Measurements from ENCODE around the gene RPL36AL. TPM values are rescaled to one million over a fixed set of nuclear protein-coding genes. Genes with fewer than 3 reads are reported as not detected.
"Not testable (repeated sequence)": the region's sequence is repeated elsewhere in the genome, so short reads cannot be mapped to it uniquely, and the experiment has no call there.

RPL36AL gene
- total RNA-seq, 2 donors from 2014 or later = 197 to 198 TPM

- peak overlapping the region in 1 of 2 donors; percentile 3 for H3K9ac ChIP-seq (ENCODE audit: low read depth in 2 of 2, low read length in 2 of 2)
- TF ChIP-seq, protein P1, sequence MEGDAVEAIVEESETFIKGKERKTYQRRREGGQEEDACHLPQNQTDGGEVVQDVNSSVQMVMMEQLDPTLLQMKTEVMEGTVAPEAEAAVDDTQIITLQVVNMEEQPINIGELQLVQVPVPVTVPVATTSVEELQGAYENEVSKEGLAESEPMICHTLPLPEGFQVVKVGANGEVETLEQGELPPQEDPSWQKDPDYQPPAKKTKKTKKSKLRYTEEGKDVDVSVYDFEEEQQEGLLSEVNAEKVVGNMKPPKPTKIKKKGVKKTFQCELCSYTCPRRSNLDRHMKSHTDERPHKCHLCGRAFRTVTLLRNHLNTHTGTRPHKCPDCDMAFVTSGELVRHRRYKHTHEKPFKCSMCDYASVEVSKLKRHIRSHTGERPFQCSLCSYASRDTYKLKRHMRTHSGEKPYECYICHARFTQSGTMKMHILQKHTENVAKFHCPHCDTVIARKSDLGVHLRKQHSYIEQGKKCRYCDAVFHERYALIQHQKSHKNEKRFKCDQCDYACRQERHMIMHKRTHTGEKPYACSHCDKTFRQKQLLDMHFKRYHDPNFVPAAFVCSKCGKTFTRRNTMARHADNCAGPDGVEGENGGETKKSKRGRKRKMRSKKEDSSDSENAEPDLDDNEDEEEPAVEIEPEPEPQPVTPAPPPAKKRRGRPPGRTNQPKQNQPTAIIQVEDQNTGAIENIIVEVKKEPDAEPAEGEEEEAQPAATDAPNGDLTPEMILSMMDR (IDR thresholded peaks at IDR 0.05) = peak; percentile 80
- peak overlapping the region; percentile 88 for H3K27ac ChIP-seq
- no peaks in the 10 kb centered on the region for H3K27me3 ChIP-seq
- intact Hi-C loops (cut with DNase I) = loop anchor here (5.0 kb wide), 1 partner anchor 35 kb away; the partner anchor contains the start of genes MGAT2 and RPL36AL
- H3K9me3 ChIP-seq = no peaks in the 10 kb centered on the region
- H3K4me3 ChIP-seq = no peak overlapping the region
- no peaks in the 10 kb centered on the region for H3K4me1 ChIP-seq
- H3K36me3 ChIP-seq = no peaks in the 10 kb centered on the region
- peak; percentile 40 for DNase-seq
Measured at GRCh38 chr14:49586673-49587460, 33.6 kb downstream of the RPL36AL start.

- no peaks in the 10 kb centered on the region for H3K9me3 ChIP-seq
- TF ChIP-seq, protein P1 (IDR thresholded peaks at IDR 0.05) = no peak
- intact Hi-C loops (cut with DNase I) = loop anchor here (5.0 kb wide), 1 partner anchor 36 kb away; the partner anchor contains the start of genes MGAT2 and RPL36AL
- peak within 1 kb of the TSS; percentile 74 to 89 for H3K9ac ChIP-seq (ENCODE audit: low read depth in 2 of 2, low read length in 2 of 2)
- H3K27ac ChIP-seq = peak within 1 kb of the TSS; percentile 88
- peak; percentile 98 for DNase-seq
- peak within 1 kb of the TSS; percentile 66 for H3K4me3 ChIP-seq
- no peaks in the 10 kb centered on the region for H3K36me3 ChIP-seq
- H3K27me3 ChIP-seq = no peaks in the 10 kb centered on the region
- H3K4me1 ChIP-seq = no peaks in the 10 kb centered on the region
Measured at GRCh38 chr14:49585803-49586672, 34.4 kb downstream of the RPL36AL start, which contains the start of gene RPS29. Gene RPS29, minus strand, starts transcription at chr14:49586380. Its CDS starts 34 bp downstream, at chr14:49586346.

DNA sequence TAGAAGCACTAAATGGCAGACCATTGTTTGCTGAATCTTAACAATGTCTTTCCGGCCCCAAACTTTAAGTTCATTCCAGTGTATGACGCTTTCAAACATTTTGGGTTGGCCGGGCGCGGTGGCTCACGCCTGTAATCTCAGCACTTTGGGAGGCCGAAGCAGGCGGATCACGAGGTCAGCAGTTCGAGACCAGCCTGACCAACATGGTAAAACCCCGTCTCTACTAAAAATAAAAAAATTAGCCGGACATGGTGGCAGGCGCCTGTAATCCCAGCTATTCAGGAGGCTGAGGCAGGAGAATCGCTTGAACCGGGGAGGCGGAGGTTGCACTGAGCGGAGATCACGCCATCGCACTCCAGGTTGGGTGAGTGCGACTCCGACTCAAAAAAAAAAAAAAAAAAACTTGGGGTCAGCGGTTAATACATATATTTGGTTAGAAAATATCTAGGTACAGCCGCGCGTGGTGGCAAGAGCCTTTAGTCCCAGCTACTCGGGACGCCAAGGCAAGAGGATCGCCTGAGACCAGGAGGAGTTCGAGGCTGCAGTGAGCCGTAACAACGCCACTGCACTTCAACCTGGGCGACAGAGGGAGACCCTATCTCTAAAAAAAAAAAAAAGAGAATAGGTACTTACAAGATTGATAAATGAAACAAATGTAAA, 35.3 kb downstream of the RPL36AL start:
- H3K9me3 ChIP-seq, H3K27me3 ChIP-seq, H3K36me3 ChIP-seq, DNase-seq, H3K4me1 ChIP-seq: not testable (repeated sequence)
- Histone ChIP-seq H3K4me3 (peak overlapping the region; percentile 66), H3K9ac (ENCODE audit: low read depth in 2 of 2, low read length in 2 of 2) (peak overlapping the region; percentile 74 to 89), H3K27ac (peak overlapping the region; percentile 88)
- intact Hi-C loops (cut with DNase I) = loop anchor here (5.0 kb wide), 1 partner anchor 37 kb away; the partner anchor contains the start of genes MGAT2 and RPL36AL

DNA sequence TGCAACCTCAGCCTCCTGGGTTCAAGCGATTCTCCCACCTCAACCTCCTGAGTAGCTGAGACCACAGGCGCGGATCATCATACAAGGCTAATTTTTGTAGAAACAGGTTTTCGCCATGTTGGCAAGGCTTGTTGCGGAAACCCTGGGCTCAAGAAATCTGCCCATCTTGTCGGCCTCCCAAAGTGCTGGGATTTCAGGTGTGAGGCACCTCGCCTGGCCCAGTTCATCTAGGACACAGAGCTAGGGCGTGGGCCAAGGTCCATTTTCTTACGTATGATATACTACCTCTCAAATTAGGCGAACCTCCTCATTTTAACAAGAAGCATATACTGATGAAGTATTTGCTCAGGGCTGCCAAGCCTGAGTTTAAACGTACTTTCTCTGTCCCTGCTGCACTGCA, 36.4 kb downstream of the RPL36AL start:
- Histone ChIP-seq H3K36me3 (no peaks in the 10 kb centered on the region), H3K4me3 (peak overlapping the region; percentile 66), H3K27ac (no peak overlapping the region), H3K4me1 (no peaks in the 10 kb centered on the region), H3K9me3 (no peaks in the 10 kb centered on the region), H3K9ac (ENCODE audit: low read depth in 2 of 2, low read length in 2 of 2) (peak overlapping the region; percentile 52 to 89), H3K27me3 (no peaks in the 10 kb centered on the region)
- intact Hi-C loops (cut with DNase I) = no loop called here
- TF ChIP-seq, protein P1 (IDR thresholded peaks at IDR 0.05) = no peak
- DNase-seq = no peak

DNA sequence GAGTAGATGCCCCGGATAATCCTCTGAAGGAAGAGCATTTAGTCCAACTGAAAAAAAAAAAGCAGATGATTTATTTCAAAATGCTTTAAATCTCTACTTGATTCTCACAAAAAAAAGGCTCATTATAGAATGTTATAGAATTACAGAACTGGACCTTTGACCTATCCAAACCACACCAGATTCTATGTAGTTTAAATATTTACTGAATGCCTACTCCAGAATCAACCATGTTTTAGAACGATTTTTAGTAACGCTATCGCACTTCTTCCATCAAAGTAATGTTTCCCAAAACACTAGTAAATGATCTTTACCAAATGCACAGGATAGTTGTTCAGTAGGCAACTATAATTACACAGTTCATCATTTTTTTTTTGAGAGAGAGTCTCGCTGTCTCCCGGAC, 36.8 kb downstream of the RPL36AL start:
- H3K4me3 ChIP-seq = peak overlapping the region; percentile 66
- H3K9ac ChIP-seq (ENCODE audit: low read depth in 2 of 2, low read length in 2 of 2) = peak overlapping the region in 1 of 2 donors; percentile 89
- no peak overlapping the region for H3K27ac ChIP-seq
- no peaks in the 10 kb centered on the region for H3K4me1 ChIP-seq
- intact Hi-C loops (cut with DNase I) = no loop called here
- no peaks in the 10 kb centered on the region for H3K9me3 ChIP-seq
- TF ChIP-seq, protein P1 (IDR thresholded peaks at IDR 0.05) = no peak
- H3K36me3 ChIP-seq = no peaks in the 10 kb centered on the region
- no peak for DNase-seq
- no peaks in the 10 kb centered on the region for H3K27me3 ChIP-seq
